ENCODE results near the gene MYH16.
"Not testable (repeated sequence)": the region's sequence is repeated elsewhere in the genome, so short reads cannot be mapped to it uniquely, and the experiment has no call there.

GRCh38 chr7:99350641-99351040 lies 78.0 kb downstream of the MYH16 start:
- TF ChIP-seq, protein P1, sequence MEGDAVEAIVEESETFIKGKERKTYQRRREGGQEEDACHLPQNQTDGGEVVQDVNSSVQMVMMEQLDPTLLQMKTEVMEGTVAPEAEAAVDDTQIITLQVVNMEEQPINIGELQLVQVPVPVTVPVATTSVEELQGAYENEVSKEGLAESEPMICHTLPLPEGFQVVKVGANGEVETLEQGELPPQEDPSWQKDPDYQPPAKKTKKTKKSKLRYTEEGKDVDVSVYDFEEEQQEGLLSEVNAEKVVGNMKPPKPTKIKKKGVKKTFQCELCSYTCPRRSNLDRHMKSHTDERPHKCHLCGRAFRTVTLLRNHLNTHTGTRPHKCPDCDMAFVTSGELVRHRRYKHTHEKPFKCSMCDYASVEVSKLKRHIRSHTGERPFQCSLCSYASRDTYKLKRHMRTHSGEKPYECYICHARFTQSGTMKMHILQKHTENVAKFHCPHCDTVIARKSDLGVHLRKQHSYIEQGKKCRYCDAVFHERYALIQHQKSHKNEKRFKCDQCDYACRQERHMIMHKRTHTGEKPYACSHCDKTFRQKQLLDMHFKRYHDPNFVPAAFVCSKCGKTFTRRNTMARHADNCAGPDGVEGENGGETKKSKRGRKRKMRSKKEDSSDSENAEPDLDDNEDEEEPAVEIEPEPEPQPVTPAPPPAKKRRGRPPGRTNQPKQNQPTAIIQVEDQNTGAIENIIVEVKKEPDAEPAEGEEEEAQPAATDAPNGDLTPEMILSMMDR (IDR thresholded peaks at IDR 0.05): not testable (repeated sequence)
- TF ChIP-seq POLR2A, EP300 (IDR thresholded peaks at IDR 0.05): not testable (repeated sequence)
